ENCODE data around the gene MYO7A. TPM values are rescaled to one million over a fixed set of nuclear protein-coding genes. Genes with fewer than 3 reads are reported as not detected.
A peak's percentile ranks its signal among the peaks of the same experiment; 100 is the strongest.

The MYO7A gene
- total RNA-seq, 2 donors from 2014 or later, result 0.29 to 0.42 TPM

- Mint-ChIP-seq H3K9me3 (no peaks in the 10 kb centered on the region), H3K36me3 (ENCODE audit: insufficient read depth in 2 of 2) (no peaks in the 10 kb centered on the region), H3K4me3 (no peak overlapping the region), H3K27me3 (ENCODE audit: low read depth) (no peaks in the 10 kb centered on the region), H3K27ac (no peak overlapping the region), H3K4me1 (ENCODE audit: low read depth) (no peaks in the 10 kb centered on the region)
- DNase-seq (no peak), ATAC-seq (replicated peaks in 1 of 2) (no peak)
Observed at GRCh38 chr11:77111277-77111676, 16.8 kb upstream of the MYO7A start.

GRCh38 chr11:77111946-77112345 lies 16.1 kb upstream of the MYO7A start:
- H3K4me1 Mint-ChIP-seq (ENCODE audit: low read depth), result no peaks in the 10 kb centered on the region
- no peak overlapping the region for H3K4me3 Mint-ChIP-seq
- no peaks in the 10 kb centered on the region for H3K27me3 Mint-ChIP-seq (ENCODE audit: low read depth)
- no peaks in the 10 kb centered on the region for H3K9me3 Mint-ChIP-seq
- no peak for DNase-seq
- no peaks in the 10 kb centered on the region for H3K36me3 Mint-ChIP-seq (ENCODE audit: insufficient read depth in 2 of 2)
- ATAC-seq (replicated peaks in 1 of 2), result no peak
- no peak overlapping the region for H3K27ac Mint-ChIP-seq

GRCh38 chr11:77112641-77113381 lies 15.2 kb upstream of the MYO7A start:
- H3K27ac Mint-ChIP-seq, result no peak overlapping the region
- no peak for DNase-seq

GRCh38 chr11:77113382-77114088 lies 14.5 kb upstream of the MYO7A start:
- H3K4me1 Mint-ChIP-seq (ENCODE audit: low read depth), result no peaks in the 10 kb centered on the region
- H3K4me3 Mint-ChIP-seq, result no peak overlapping the region
- H3K27ac Mint-ChIP-seq, result no peak overlapping the region
- DNase-seq (peak; percentile 15 to 36), ATAC-seq (replicated peaks in 1 of 2) (no peak)
- no peaks in the 10 kb centered on the region for H3K36me3 Mint-ChIP-seq (ENCODE audit: insufficient read depth in 2 of 2)
- no peaks in the 10 kb centered on the region for H3K9me3 Mint-ChIP-seq
- no peaks in the 10 kb centered on the region for H3K27me3 Mint-ChIP-seq (ENCODE audit: low read depth)

More at GRCh38 chr11:77112641-77113381, 15.2 kb upstream of the MYO7A start:
- Mint-ChIP-seq H3K36me3 (ENCODE audit: insufficient read depth in 2 of 2) (no peaks in the 10 kb centered on the region), H3K4me3 (no peak overlapping the region), H3K27me3 (ENCODE audit: low read depth) (no peaks in the 10 kb centered on the region), H3K4me1 (ENCODE audit: low read depth) (no peaks in the 10 kb centered on the region), H3K9me3 (no peaks in the 10 kb centered on the region)
- ATAC-seq (replicated peaks in 1 of 2), result no peak

GRCh38 chr11:77114089-77114463 lies 14.0 kb upstream of the MYO7A start:
- ATAC-seq (replicated peaks in 1 of 2) (no peak), DNase-seq (no peak)
- H3K36me3 Mint-ChIP-seq (ENCODE audit: insufficient read depth in 2 of 2), result no peaks in the 10 kb centered on the region
- H3K4me1 Mint-ChIP-seq (ENCODE audit: low read depth), result no peaks in the 10 kb centered on the region
- H3K27me3 Mint-ChIP-seq (ENCODE audit: low read depth), result no peaks in the 10 kb centered on the region
- H3K27ac Mint-ChIP-seq, result no peak overlapping the region
- no peak overlapping the region for H3K4me3 Mint-ChIP-seq
- no peaks in the 10 kb centered on the region for H3K9me3 Mint-ChIP-seq

- H3K36me3 Mint-ChIP-seq (ENCODE audit: insufficient read depth in 2 of 2), result no peaks in the 10 kb centered on the region
- no peak overlapping the region for H3K4me3 Mint-ChIP-seq
- no peak for ATAC-seq (replicated peaks in 1 of 2)
- no peaks in the 10 kb centered on the region for H3K9me3 Mint-ChIP-seq
- H3K27ac Mint-ChIP-seq, result no peak overlapping the region
- DNase-seq, result no peak
- no peaks in the 10 kb centered on the region for H3K4me1 Mint-ChIP-seq (ENCODE audit: low read depth)
- no peaks in the 10 kb centered on the region for H3K27me3 Mint-ChIP-seq (ENCODE audit: low read depth)
Observed at GRCh38 chr11:77115181-77115611, 12.8 kb upstream of the MYO7A start.

GRCh38 chr11:77115956-77116355 lies 12.1 kb upstream of the MYO7A start:
- ATAC-seq (replicated peaks in 1 of 2) (no peak), DNase-seq (no peak)
- Mint-ChIP-seq H3K4me1 (ENCODE audit: low read depth) (no peaks in the 10 kb centered on the region), H3K4me3 (no peak overlapping the region), H3K9me3 (no peaks in the 10 kb centered on the region), H3K27ac (no peak overlapping the region), H3K27me3 (ENCODE audit: low read depth) (no peaks in the 10 kb centered on the region), H3K36me3 (ENCODE audit: insufficient read depth in 2 of 2) (no peaks in the 10 kb centered on the region)

GRCh38 chr11:77117492-77117891 lies 10.6 kb upstream of the MYO7A start:
- no peaks in the 10 kb centered on the region for H3K9me3 Mint-ChIP-seq
- no peaks in the 10 kb centered on the region for H3K4me1 Mint-ChIP-seq (ENCODE audit: low read depth)
- ATAC-seq (replicated peaks in 1 of 2), result no peak
- no peak overlapping the region for H3K27ac Mint-ChIP-seq
- H3K27me3 Mint-ChIP-seq (ENCODE audit: low read depth), result no peaks in the 10 kb centered on the region
- H3K4me3 Mint-ChIP-seq, result no peak overlapping the region
- DNase-seq, result no peak
- H3K36me3 Mint-ChIP-seq (ENCODE audit: insufficient read depth in 2 of 2), result no peaks in the 10 kb centered on the region

- Mint-ChIP-seq H3K27ac (no peak overlapping the region), H3K9me3 (no peaks in the 10 kb centered on the region), H3K36me3 (ENCODE audit: insufficient read depth in 2 of 2) (no peaks in the 10 kb centered on the region), H3K4me1 (ENCODE audit: low read depth) (no peaks in the 10 kb centered on the region), H3K4me3 (no peak overlapping the region), H3K27me3 (ENCODE audit: low read depth) (no peaks in the 10 kb centered on the region)
- DNase-seq, result no peak
- ATAC-seq (replicated peaks in 1 of 2), result no peak
Observed at GRCh38 chr11:77118086-77118485, 10.0 kb upstream of the MYO7A start.

- no peaks in the 10 kb centered on the region for H3K36me3 Mint-ChIP-seq (ENCODE audit: insufficient read depth in 2 of 2)
- no peaks in the 10 kb centered on the region for H3K27me3 Mint-ChIP-seq (ENCODE audit: low read depth)
- no peaks in the 10 kb centered on the region for H3K4me1 Mint-ChIP-seq (ENCODE audit: low read depth)
- H3K27ac Mint-ChIP-seq, result no peak overlapping the region
- H3K9me3 Mint-ChIP-seq, result no peaks in the 10 kb centered on the region
- ATAC-seq (replicated peaks in 1 of 2), result no peak
- no peak for DNase-seq
- H3K4me3 Mint-ChIP-seq, result no peak overlapping the region
Observed at GRCh38 chr11:77118971-77119370, 9.1 kb upstream of the MYO7A start.

GRCh38 chr11:77119531-77119936 lies 8.5 kb upstream of the MYO7A start:
- Mint-ChIP-seq H3K27ac (no peak overlapping the region), H3K36me3 (ENCODE audit: insufficient read depth in 2 of 2) (no peaks in the 10 kb centered on the region), H3K4me3 (no peak overlapping the region), H3K9me3 (no peaks in the 10 kb centered on the region), H3K4me1 (ENCODE audit: low read depth) (no peaks in the 10 kb centered on the region), H3K27me3 (ENCODE audit: low read depth) (no peaks in the 10 kb centered on the region)
- no peak for DNase-seq
- ATAC-seq (replicated peaks in 1 of 2), result no peak

- DNase-seq, result no peak
- H3K27ac Mint-ChIP-seq, result no peak overlapping the region
- no peaks in the 10 kb centered on the region for H3K36me3 Mint-ChIP-seq (ENCODE audit: insufficient read depth in 2 of 2)
- ATAC-seq (replicated peaks in 1 of 2), result no peak
- no peaks in the 10 kb centered on the region for H3K4me1 Mint-ChIP-seq (ENCODE audit: low read depth)
- H3K9me3 Mint-ChIP-seq, result no peaks in the 10 kb centered on the region
- no peak overlapping the region for H3K4me3 Mint-ChIP-seq
- H3K27me3 Mint-ChIP-seq (ENCODE audit: low read depth), result no peaks in the 10 kb centered on the region
Observed at GRCh38 chr11:77120571-77120970, 7.5 kb upstream of the MYO7A start.

GRCh38 chr11:77121096-77121640 lies 6.9 kb upstream of the MYO7A start:
- Mint-ChIP-seq H3K27ac (no peak overlapping the region), H3K4me1 (ENCODE audit: low read depth) (no peaks in the 10 kb centered on the region), H3K27me3 (ENCODE audit: low read depth) (no peaks in the 10 kb centered on the region), H3K9me3 (no peaks in the 10 kb centered on the region), H3K36me3 (ENCODE audit: insufficient read depth in 2 of 2) (no peaks in the 10 kb centered on the region), H3K4me3 (no peak overlapping the region)
- DNase-seq (no peak), ATAC-seq (replicated peaks in 1 of 2) (no peak)
